Measurements from ENCODE around the gene BCR. TPM values are rescaled to one million over a fixed set of nuclear protein-coding genes. Genes with fewer than 3 reads are reported as not detected.

The BCR gene
- total RNA-seq, 2 experiments from 2014 or later = 20.6 to 40.2 TPM

GRCh38 chr22:23270798-23271596, 90.7 kb downstream of the BCR start:
- ATAC-seq = no peak
- no peaks in the 10 kb centered on the region for H3K36me3 Mint-ChIP-seq

GRCh38 chr22:23271597-23271908, 91.2 kb downstream of the BCR start:
- no peaks in the 10 kb centered on the region for H3K36me3 Mint-ChIP-seq
- CTCF ChIA-PET = interaction anchor here (3.1 kb wide), 1 partner anchor 10 kb away, joined by 12 read pairs; no protein-coding TSS in a partner anchor

More at GRCh38 chr22:23270798-23271596, 90.7 kb downstream of the BCR start:
- H3K27me3 Mint-ChIP-seq = no peaks in the 10 kb centered on the region
- H3K9me3 Mint-ChIP-seq (ENCODE audit: low read depth) = no peaks in the 10 kb centered on the region
- CTCF ChIA-PET = interaction anchor here (0.8 to 3.1 kb wide), 4 partner anchors 11 to 92 kb away, joined by 3 to 12 read pairs (median 7); no protein-coding TSS in a partner anchor
- H3K4me3 Mint-ChIP-seq = no peak overlapping the region
- H3K4me1 Mint-ChIP-seq = peaks cover 29% of the 10 kb centered on the region
- peak overlapping the region; percentile 22 for H3K27ac Mint-ChIP-seq
- no peak for DNase-seq

GRCh38 chr22:23272371-23272770, 92.1 kb downstream of the BCR start:
- no peak for ATAC-seq
- Mint-ChIP-seq H3K4me1 (peaks cover 29% of the 10 kb centered on the region), H3K4me3 (no peak overlapping the region)

More at GRCh38 chr22:23271597-23271908, 91.2 kb downstream of the BCR start:
- ATAC-seq (no peak), DNase-seq (no peak)
- peaks cover 29% of the 10 kb centered on the region for H3K4me1 Mint-ChIP-seq
- no peak overlapping the region for H3K4me3 Mint-ChIP-seq
- no peak overlapping the region for H3K27ac Mint-ChIP-seq
- no peaks in the 10 kb centered on the region for H3K27me3 Mint-ChIP-seq
- H3K9me3 Mint-ChIP-seq (ENCODE audit: low read depth) = no peaks in the 10 kb centered on the region

DNA sequence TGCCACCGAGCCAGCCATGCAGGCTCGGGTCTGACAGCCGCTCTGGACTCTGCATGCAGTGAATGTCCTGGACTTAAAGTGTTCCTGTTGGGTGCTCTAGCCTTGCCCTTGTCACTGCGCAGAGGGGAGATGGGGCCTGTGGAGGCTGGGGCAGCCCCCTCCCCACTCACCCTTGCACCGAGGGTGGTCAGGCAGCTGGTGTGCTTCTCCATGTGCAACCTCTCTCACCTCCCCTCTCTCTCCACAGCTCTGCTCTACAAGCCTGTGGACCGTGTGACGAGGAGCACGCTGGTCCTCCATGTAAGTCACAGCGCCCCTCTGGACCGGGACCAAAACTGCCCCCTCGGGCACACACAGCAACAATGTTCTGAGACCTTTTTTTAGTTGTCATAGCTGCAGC, 92.5 kb downstream of the BCR start:
- ATAC-seq = no peak
- DNase-seq = no peak
- Mint-ChIP-seq H3K9me3 (ENCODE audit: low read depth) (no peaks in the 10 kb centered on the region), H3K4me1 (peaks cover 25% of the 10 kb centered on the region), H3K27ac (no peak overlapping the region), H3K4me3 (no peak overlapping the region), H3K27me3 (no peaks in the 10 kb centered on the region), H3K36me3 (no peaks in the 10 kb centered on the region)
- CTCF ChIA-PET = interaction anchor here (1.6 to 3.6 kb wide), 3 partner anchors 9 to 99 kb away, joined by 7 to 12 read pairs (median 9); no protein-coding TSS in a partner anchor

More at GRCh38 chr22:23272371-23272770, 92.1 kb downstream of the BCR start:
- Mint-ChIP-seq H3K9me3 (ENCODE audit: low read depth) (no peaks in the 10 kb centered on the region), H3K27me3 (no peaks in the 10 kb centered on the region), H3K36me3 (no peaks in the 10 kb centered on the region), H3K27ac (no peak overlapping the region)
- DNase-seq = no peak
- CTCF ChIA-PET = interaction anchor here (1.6 to 3.6 kb wide), 3 partner anchors 9 to 98 kb away, joined by 7 to 12 read pairs (median 9); no protein-coding TSS in a partner anchor

DNA sequence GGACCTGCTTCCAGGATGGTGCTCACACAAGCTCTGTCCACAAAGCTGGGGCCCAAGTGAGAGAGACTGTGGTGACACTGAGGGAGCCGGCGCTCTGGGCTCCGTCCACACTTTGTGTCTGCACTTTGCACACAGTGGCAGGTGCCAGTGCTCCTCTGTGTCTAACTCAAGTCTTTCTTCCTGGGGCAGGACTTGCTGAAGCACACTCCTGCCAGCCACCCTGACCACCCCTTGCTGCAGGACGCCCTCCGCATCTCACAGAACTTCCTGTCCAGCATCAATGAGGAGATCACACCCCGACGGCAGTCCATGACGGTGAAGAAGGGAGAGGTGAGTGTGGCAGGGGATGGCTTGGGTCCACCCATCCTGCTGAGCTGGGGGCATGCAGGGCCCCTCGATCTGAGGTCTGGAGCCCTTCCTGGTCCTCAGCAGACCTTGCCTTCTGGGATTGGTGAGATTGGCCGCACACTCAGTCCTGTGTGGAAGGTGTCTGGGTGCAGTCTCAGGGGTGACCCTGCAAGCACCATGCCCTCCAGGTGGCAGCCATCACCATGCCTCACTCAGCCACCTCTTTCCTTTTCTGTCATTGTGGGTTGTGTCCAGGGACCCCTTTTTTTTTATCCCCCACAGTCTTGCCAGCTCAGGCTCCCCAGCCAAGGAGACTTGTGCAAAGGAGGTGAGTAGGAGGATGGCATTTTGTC, 93.3 kb downstream of the BCR start:
- H3K4me3 Mint-ChIP-seq = no peak overlapping the region
- DNase-seq (no peak), ATAC-seq (no peak)
- H3K4me1 Mint-ChIP-seq = peaks cover 22% of the 10 kb centered on the region
- no peaks in the 10 kb centered on the region for H3K27me3 Mint-ChIP-seq
- no peaks in the 10 kb centered on the region for H3K36me3 Mint-ChIP-seq
- CTCF ChIA-PET = interaction anchor here (0.7 to 3.6 kb wide), 4 partner anchors 8 to 543 kb away, joined by 3 to 12 read pairs (median 8); no protein-coding TSS in a partner anchor
- H3K27ac Mint-ChIP-seq = no peak overlapping the region
- no peaks in the 10 kb centered on the region for H3K9me3 Mint-ChIP-seq (ENCODE audit: low read depth)

DNA sequence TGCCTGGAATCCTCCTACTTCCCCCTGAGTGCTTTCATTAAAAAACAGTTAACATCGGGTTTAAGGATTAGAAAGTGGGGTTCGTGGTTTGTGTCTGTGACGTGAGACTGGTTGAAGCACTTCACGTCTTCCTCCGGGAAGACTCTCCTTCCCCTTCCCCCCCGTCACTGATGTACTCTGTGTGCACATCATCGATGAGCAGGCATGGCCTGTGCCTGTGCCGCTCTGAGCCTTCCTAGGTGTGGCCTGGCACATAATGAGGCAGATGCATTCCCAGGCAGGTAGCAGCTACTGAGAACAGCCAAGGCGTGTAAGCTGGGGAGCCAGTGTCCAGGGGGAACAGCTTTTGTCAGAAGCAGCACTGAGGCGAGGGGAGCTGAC, 93.8 kb downstream of the BCR start:
- ATAC-seq (no peak), DNase-seq (no peak)
- Mint-ChIP-seq H3K27me3 (no peaks in the 10 kb centered on the region), H3K36me3 (no peaks in the 10 kb centered on the region), H3K4me1 (peaks cover 22% of the 10 kb centered on the region), H3K4me3 (no peak overlapping the region), H3K27ac (no peak overlapping the region), H3K9me3 (ENCODE audit: low read depth) (no peaks in the 10 kb centered on the region)
- CTCF ChIA-PET = interaction anchor here (0.7 to 3.6 kb wide), 4 partner anchors 8 to 544 kb away, joined by 3 to 12 read pairs (median 8); no protein-coding TSS in a partner anchor

- Mint-ChIP-seq H3K27me3 (no peaks in the 10 kb centered on the region), H3K27ac (no peak overlapping the region), H3K4me1 (peaks cover 22% of the 10 kb centered on the region), H3K9me3 (ENCODE audit: low read depth) (no peaks in the 10 kb centered on the region), H3K36me3 (no peaks in the 10 kb centered on the region), H3K4me3 (no peak overlapping the region)
- ATAC-seq = no peak
- CTCF ChIA-PET = interaction anchor here (3.6 kb wide), 1 partner anchor 101 kb away, joined by 9 read pairs; no protein-coding TSS in a partner anchor
- DNase-seq = no peak
These were observed 94.8 kb downstream of the BCR start for GRCh38 chr22:23274891-23275694.

DNA sequence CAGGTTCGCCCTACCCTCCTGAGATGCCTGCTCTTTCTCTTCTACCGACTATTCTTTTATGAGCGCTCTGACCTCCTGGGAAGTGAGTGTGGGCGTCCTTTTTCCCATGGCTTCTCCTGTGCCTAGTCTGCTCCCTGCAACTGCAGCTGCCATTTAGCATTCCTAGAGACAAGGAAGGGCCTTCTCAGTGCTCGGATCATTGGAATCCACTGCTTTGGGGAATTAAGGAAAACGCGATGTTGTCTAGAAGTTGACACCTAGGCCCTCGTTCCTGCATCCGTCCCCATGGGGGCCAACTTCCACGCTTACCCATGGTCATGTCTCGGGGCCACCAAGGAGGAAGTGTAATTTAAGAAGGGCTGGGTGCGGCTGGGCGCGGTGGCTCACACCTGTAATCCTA, 95.4 kb downstream of the BCR start:
- no peaks in the 10 kb centered on the region for H3K36me3 Mint-ChIP-seq
- H3K4me3 Mint-ChIP-seq = no peak overlapping the region
- no peaks in the 10 kb centered on the region for H3K27me3 Mint-ChIP-seq
- peaks cover 24% of the 10 kb centered on the region for H3K4me1 Mint-ChIP-seq
- CTCF ChIA-PET = interaction anchor here (3.6 kb wide), 1 partner anchor 102 kb away, joined by 9 read pairs; no protein-coding TSS in a partner anchor
- no peak for ATAC-seq
- no peak overlapping the region for H3K27ac Mint-ChIP-seq
- no peaks in the 10 kb centered on the region for H3K9me3 Mint-ChIP-seq (ENCODE audit: low read depth)
- DNase-seq = no peak

DNA sequence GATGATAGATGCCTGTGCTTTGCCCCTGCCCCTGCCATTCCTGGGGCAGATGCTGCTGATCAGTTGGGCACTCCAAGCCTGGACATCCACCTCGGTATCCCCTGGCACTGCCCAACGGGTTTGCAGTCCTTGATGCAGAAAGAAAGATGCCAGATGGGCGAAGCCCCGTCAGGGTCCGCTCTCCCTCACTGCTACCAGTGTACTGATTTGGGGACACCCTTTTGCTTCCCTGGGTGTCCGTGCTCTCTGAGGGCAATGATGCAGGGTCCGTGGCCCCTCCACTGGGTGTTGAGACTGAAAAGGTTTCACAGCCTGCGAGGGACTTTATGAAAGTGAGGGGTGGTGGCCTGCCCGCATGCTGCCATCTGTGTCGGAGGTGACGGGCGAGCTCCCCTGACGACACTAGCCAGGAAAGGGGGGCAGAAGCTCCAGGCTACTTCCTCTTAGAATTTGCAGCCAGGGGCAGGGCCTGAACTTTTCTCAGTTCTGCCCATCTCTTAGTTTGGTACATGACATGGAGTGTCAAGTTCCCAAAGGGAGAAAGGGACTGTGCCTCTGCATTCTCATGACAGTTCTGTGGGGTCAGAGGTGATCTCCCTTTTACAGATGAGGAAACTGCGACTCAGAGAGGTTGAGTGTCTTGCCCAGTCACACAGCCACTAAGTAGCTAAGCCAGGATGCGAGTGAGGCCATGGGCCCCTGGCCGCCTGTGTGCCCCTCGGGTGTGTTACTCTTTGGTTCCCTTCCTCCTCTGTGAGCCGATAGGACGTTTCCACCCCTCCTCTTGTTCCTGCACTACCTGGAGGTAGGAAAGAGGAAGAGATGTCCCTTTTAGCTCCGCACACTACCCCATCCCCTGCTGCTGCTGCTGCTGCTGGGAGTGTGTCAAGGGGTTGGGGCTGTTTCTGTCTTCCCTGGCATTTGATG, 96.6 kb downstream of the BCR start:
- no peaks in the 10 kb centered on the region for H3K27me3 Mint-ChIP-seq
- H3K4me3 Mint-ChIP-seq = no peak overlapping the region
- CTCF ChIA-PET = interaction anchor here (12.3 kb wide), 1 partner anchor 100 kb away, joined by 300 read pairs; the partner anchor contains the start of gene BCR
- peaks cover 36% of the 10 kb centered on the region for H3K4me1 Mint-ChIP-seq
- ATAC-seq (no peak), DNase-seq (no peak)
- H3K9me3 Mint-ChIP-seq (ENCODE audit: low read depth) = no peaks in the 10 kb centered on the region
- no peak overlapping the region for H3K27ac Mint-ChIP-seq
- no peaks in the 10 kb centered on the region for H3K36me3 Mint-ChIP-seq

- H3K4me1 Mint-ChIP-seq = peaks cover 40% of the 10 kb centered on the region
- H3K27me3 Mint-ChIP-seq = no peaks in the 10 kb centered on the region
- CTCF ChIA-PET = interaction anchor here (0.9 to 12.3 kb wide), 3 partner anchors 12 to 101 kb away, joined by 3 to 300 read pairs (median 11); partner anchors contain the start of gene BCR
- no peaks in the 10 kb centered on the region for H3K9me3 Mint-ChIP-seq (ENCODE audit: low read depth)
- no peaks in the 10 kb centered on the region for H3K36me3 Mint-ChIP-seq
- ATAC-seq = no peak
- H3K4me3 Mint-ChIP-seq = no peak overlapping the region
- DNase-seq = no peak
- no peak overlapping the region for H3K27ac Mint-ChIP-seq
These were observed 97.4 kb downstream of the BCR start for GRCh38 chr22:23277583-23278295.

DNA sequence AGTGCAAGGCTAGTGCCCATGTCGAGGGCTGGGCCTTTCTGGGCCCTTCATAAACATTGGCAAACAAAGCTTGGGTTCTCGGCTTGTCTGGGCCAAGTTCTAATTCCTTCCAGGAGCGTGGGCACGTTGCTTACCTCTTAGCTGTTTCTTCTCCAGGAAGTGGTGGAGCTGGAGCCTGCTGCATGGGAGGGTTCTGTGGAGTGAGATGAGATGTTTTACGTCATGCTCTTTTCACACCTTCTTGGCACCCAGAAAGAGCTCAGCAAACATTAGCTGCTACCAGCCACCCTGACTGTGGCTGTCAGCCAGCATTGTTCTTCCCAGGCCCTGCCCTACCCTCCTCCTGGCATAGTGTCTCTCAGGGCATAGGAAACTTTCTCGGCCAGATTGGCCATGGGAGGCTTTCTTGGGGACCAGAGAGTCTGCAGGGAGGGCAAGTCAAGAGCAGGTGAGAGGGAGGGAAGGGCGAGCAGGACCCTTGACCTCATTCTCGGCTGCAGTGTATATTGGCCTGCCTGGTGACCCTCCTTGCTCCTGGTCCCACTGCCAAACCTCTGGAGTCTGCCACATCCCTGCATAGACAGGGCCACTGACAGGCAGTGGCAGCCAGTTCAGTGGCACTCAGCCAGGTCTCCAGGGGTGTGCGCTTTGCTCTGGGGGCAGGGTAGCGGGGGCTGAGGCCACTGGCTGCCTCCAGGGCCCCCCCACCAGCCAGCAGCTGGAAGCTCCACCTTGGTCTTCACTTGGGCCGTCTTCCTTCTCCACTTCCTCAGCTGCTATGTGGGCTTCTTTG, 98.8 kb downstream of the BCR start:
- ATAC-seq (peak; percentile 48), DNase-seq (peak; percentile 50)
- H3K4me1 Mint-ChIP-seq = peaks cover 35% of the 10 kb centered on the region
- no peak overlapping the region for H3K4me3 Mint-ChIP-seq
- H3K27ac Mint-ChIP-seq = peak overlapping the region; percentile 33
- no peaks in the 10 kb centered on the region for H3K36me3 Mint-ChIP-seq
- CTCF ChIA-PET = interaction anchor here (0.8 to 12.3 kb wide), 7 partner anchors 10 to 323 kb away, joined by 3 to 300 read pairs (median 4); partner anchors contain the start of gene BCR
- H3K9me3 Mint-ChIP-seq (ENCODE audit: low read depth) = no peaks in the 10 kb centered on the region
- no peaks in the 10 kb centered on the region for H3K27me3 Mint-ChIP-seq
